GM20000 (cell line): ENCODE measurements around the gene UGT3A1.

ENCODE experiments used
- DNase-seq: peaks from one replicate; pipeline ENCODE4 v3.0.0; 2012; ENCODE audit warnings: low spot score
- TF ChIP-seq, protein P1 (sequence below): IDR thresholded peaks from 2 replicates; pipeline ENCODE4 v1.5.1; 2012; ENCODE audit warnings: mild to moderate bottlenecking, control low read depth; ENCODE audit errors: extremely low read depth, missing control alignments

UGT3A1 gene

DNA sequence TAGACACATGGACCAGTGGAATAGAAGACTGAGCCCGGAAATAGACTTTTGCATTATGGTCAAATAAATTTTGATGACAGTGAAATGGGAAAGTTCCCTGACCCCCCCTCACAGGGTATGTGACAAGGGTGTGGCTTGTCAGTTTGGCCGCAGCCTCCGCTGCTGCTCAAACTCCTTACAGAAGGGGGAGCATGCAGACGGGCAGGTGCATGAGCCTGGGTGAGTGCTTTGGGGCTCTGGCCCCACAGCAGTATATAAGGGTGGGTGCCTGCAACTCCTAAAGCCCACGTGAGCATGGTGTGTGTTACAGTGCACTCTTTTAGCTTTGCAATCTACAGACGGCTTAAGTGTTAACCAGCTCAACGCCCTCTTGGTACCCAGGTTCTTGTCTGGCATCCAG lies 30.9 kb downstream of the UGT3A1 start:
- TF ChIP-seq, protein P1, sequence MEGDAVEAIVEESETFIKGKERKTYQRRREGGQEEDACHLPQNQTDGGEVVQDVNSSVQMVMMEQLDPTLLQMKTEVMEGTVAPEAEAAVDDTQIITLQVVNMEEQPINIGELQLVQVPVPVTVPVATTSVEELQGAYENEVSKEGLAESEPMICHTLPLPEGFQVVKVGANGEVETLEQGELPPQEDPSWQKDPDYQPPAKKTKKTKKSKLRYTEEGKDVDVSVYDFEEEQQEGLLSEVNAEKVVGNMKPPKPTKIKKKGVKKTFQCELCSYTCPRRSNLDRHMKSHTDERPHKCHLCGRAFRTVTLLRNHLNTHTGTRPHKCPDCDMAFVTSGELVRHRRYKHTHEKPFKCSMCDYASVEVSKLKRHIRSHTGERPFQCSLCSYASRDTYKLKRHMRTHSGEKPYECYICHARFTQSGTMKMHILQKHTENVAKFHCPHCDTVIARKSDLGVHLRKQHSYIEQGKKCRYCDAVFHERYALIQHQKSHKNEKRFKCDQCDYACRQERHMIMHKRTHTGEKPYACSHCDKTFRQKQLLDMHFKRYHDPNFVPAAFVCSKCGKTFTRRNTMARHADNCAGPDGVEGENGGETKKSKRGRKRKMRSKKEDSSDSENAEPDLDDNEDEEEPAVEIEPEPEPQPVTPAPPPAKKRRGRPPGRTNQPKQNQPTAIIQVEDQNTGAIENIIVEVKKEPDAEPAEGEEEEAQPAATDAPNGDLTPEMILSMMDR: no peak
- no peak for DNase-seq

DNA sequence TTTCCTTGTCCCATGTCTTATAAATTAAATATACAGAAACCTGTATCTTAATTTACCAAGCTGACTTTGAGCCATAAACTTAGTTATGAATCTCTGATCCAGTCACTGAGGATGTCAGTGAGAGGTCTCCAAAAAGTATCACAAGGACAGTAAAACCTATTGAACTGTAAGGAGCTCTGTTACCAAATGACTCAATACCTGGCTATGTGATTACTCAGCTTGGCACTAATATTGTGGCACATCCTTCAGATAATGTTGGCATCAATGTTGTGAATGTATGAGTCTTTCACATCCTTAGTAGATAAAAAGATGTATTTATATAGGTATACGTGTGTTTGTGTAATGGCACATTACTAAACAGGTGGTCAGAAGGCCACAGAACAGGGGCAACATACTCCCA lies 34.8 kb downstream of the UGT3A1 start:
- TF ChIP-seq, protein P1: no peak
- DNase-seq: no peak

DNA sequence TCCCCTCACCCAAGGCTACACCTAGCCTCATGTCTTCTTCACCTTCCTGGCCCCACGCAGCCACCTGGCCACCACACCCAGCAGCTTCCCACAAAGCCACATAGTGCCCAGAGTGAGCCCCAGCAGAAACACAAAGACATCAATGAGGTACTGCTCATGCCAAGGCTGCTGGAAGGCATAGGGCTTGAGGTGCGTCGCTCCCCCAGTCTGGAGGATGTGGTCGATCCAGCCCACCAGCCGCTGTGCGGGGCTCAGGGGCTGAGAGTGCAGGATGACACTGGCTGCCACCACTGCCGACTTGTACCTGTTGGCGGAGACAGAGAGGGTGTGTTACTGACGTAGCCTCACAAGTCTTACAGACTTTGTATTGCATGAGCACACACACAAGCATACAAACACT lies 37.0 kb downstream of the UGT3A1 start:
- DNase-seq: no peak
- TF ChIP-seq, protein P1: no peak

DNA sequence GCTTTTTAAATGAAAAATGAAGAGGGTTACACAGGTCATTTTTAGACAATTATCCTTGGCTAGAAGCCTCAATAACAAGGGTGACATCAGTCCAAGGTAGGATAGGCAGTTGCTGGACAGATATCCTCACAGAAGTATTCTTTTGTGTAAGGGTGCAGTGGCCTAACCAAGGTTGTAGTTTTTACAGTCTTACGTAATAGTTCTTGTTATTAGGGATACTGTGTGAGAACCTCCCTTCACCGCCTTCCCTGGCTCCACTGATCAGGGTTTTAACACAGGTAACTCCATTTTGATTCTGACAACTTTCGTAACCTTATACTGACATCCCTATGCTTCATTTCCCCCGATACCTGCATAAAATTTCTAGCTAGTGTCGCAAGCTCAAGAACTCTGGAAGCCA lies 44.1 kb downstream of the UGT3A1 start:
- DNase-seq: no peak
- TF ChIP-seq, protein P1: no peak

DNA sequence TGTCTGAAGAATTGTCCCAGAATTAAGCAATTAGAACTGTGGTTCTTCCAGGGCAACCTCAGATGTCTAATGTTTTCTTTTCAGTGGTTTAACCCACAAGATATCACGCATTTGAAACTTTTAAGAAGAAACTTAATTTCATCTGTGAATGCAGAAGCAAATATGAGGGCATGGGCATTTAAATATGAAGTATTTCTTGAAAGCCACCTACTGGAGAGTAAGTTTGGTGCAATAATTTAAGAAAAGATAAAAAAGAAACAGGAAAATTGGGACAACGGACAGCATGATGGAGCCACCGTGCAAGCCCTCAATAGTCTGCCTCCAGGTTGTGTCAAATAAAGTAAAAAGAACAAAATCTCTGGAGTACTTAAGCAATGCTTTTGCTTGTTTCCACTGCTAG lies 51.6 kb downstream of the UGT3A1 start:
- TF ChIP-seq, protein P1: no peak
- no peak for DNase-seq

DNA sequence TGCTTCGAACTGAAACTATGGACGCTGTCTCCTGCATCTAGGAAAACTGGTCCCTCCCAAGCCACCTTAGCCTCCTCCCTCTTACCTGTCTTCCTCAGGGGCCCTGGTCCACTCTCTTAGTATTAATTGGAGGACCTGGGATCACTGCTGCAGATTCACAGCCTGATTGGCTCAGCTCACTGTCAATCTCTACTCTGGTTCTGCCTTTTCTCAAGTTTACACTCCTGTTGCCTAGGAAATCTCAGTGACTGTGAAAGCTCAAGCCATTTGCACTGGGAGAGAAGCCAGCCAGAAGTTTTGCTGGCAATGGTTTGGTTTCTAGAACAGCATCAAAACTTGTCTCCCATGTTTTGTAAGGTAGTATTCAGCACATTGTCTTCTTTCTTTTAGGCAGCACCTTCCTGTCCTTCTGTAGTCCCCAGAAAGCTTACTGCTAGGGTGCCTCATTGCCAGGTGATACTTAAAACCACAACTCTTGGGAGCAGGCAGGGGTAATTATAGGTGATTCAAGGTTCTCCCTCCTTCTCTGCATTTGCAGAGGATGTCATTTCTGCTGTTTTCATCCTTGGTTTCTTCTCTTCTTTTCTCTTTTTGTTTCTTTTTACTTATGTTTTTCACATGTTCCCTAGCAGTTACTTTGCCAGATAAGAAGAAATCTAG lies 52.5 kb downstream of the UGT3A1 start, which contains the start of gene CAPSL:
Gene CAPSL (minus strand): TSS at position 55 of the 660 bp plus-strand sequence. CDS start 17,502 bp downstream, outside the sequence.
- peak; percentile 10 for DNase-seq
- TF ChIP-seq, protein P1: no peak

DNA sequence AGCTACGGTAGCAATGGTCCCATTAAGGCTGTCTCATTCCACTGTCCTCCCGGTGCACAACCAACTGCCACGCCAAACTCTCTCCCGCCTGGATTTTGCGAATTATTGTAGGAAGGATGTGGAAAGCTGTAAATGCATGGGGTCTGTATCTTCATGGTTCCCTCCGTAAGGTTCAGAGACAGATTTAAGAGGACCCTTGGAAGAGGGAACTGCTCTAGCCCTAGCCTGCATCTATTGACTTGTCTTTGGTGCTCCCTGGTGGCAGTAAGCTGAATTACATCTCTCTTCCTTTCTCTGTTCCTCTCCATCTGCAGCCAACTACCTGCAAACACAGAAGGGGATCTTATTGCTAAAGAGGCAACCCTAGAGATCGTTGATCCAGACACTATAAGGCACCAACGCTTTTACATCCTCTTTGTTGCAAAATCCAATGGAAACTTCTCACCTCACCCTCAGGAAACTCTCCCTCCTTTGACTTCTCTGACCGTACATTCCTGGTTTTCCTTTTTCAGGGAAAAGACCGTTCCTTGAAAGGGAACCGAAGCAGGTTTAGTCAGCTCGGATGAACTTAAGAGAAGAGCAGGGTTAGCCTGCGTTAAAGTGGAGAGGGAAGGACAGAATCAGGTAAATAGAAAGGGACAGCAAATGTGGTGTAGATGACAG lies 64.7 kb downstream of the UGT3A1 start:
- peak; percentile 62 for DNase-seq
- TF ChIP-seq, protein P1: peak; percentile 86
